ENCODE measurements around the gene TMEM127.

TMEM127 gene

DNA sequence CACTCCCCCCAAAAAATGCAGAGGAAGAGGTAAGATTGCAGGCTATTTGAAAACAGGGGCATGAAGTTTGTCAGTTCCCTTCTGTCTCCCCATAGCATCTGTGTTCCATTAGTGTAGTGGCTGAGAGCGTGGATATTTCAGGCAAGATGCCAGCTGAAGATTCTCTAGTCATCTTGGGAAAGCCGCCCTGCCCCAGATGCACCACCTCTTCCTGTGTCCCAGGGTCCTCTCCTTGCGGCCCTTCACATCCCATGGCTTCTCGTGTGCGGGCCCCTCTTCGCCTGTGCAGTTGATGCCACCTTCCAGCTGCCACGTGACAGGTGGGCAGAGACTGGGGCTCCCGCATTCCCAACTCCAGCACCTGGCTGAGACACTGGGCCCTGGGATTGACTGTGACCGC lies 16.1 kb downstream of the TMEM127 start:
- Histone ChIP-seq H3K36me3 (ENCODE audit: low read depth) (peaks cover 15% of the 10 kb centered on the region), H3K9me3 (ENCODE audit: severe bottlenecking) (no peaks in the 10 kb centered on the region), H3K4me1 (ENCODE audit: insufficient read depth, poor library complexity, severe bottlenecking) (no peaks in the 10 kb centered on the region), H3K27ac (ENCODE audit: poor library complexity, severe bottlenecking) (no peak overlapping the region), H3K4me3 (ENCODE audit: severe bottlenecking) (no peak overlapping the region), H3K27me3 (ENCODE audit: insufficient read depth, poor library complexity, severe bottlenecking) (no peaks in the 10 kb centered on the region)
- DNase-seq (ENCODE audit: low spot score) (no peak), ATAC-seq (ENCODE audit: low read depth) (no peak)
- TF ChIP-seq, protein P1, sequence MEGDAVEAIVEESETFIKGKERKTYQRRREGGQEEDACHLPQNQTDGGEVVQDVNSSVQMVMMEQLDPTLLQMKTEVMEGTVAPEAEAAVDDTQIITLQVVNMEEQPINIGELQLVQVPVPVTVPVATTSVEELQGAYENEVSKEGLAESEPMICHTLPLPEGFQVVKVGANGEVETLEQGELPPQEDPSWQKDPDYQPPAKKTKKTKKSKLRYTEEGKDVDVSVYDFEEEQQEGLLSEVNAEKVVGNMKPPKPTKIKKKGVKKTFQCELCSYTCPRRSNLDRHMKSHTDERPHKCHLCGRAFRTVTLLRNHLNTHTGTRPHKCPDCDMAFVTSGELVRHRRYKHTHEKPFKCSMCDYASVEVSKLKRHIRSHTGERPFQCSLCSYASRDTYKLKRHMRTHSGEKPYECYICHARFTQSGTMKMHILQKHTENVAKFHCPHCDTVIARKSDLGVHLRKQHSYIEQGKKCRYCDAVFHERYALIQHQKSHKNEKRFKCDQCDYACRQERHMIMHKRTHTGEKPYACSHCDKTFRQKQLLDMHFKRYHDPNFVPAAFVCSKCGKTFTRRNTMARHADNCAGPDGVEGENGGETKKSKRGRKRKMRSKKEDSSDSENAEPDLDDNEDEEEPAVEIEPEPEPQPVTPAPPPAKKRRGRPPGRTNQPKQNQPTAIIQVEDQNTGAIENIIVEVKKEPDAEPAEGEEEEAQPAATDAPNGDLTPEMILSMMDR (IDR thresholded peaks at IDR 0.05; ENCODE audit: poor library complexity, severe bottlenecking), result no peak

DNA sequence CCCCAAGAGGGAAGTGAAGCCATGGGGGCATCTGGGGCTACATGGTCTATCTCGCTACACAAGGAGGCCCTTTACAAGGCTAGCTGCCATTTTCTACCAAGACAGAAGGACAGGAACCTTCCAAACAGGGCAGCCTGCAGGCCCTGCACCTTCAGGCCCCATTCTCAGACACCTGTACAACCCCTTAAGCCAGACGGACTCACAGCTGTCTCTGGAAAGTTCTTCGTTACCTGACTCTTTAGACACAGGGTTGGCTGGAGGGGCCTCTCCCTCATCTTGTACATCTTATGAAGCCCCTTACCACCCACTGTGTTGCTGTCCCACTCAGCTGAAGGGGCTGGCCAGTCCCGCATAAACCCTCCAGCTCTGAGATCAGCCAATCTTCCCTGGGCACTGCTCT lies 17.2 kb downstream of the TMEM127 start:
- Histone ChIP-seq H3K4me3 (ENCODE audit: severe bottlenecking) (no peak overlapping the region), H3K9me3 (ENCODE audit: severe bottlenecking) (no peaks in the 10 kb centered on the region), H3K36me3 (ENCODE audit: low read depth) (peaks cover 12% of the 10 kb centered on the region), H3K27ac (ENCODE audit: poor library complexity, severe bottlenecking) (no peak overlapping the region), H3K4me1 (ENCODE audit: insufficient read depth, poor library complexity, severe bottlenecking) (no peaks in the 10 kb centered on the region), H3K27me3 (ENCODE audit: insufficient read depth, poor library complexity, severe bottlenecking) (no peaks in the 10 kb centered on the region)
- no peak for DNase-seq (ENCODE audit: low spot score)
- ATAC-seq (ENCODE audit: low read depth), result no peak
- TF ChIP-seq, protein P1 (IDR thresholded peaks at IDR 0.05; ENCODE audit: poor library complexity, severe bottlenecking), result no peak

DNA sequence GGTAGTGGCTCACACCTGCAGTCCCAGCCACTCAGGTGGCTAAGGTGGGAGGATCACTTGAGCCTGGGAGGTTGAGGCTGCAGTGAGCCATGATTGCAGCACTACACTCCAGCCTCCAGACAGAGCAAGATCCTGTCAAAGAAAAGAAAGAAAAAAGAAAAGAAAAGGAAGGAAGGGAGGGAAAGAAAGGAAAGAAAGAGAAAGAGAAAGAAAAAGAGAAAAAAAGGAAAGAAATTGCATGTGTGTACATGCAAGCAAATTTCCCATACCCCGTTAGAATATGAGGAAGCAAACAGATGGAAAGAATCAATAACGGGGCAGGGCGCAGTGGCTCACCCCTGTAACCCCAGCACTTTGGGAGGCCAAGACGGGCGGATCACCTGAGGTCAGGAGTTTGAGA lies 17.9 kb downstream of the TMEM127 start:
- peaks cover under 1% of the 10 kb centered on the region for H3K4me1 ChIP-seq (ENCODE audit: insufficient read depth, poor library complexity, severe bottlenecking)
- TF ChIP-seq, protein P1 (IDR thresholded peaks at IDR 0.05; ENCODE audit: poor library complexity, severe bottlenecking), result no peak
- H3K4me3 ChIP-seq (ENCODE audit: severe bottlenecking), result no peak overlapping the region
- H3K9me3 ChIP-seq (ENCODE audit: severe bottlenecking), result no peaks in the 10 kb centered on the region
- no peaks in the 10 kb centered on the region for H3K27me3 ChIP-seq (ENCODE audit: insufficient read depth, poor library complexity, severe bottlenecking)
- ATAC-seq (ENCODE audit: low read depth) (no peak), DNase-seq (ENCODE audit: low spot score) (no peak)
- H3K36me3 ChIP-seq (ENCODE audit: low read depth), result peaks cover 6% of the 10 kb centered on the region; the same call in 1 of the 2 replicates
- no peak overlapping the region for H3K27ac ChIP-seq (ENCODE audit: poor library complexity, severe bottlenecking)

DNA sequence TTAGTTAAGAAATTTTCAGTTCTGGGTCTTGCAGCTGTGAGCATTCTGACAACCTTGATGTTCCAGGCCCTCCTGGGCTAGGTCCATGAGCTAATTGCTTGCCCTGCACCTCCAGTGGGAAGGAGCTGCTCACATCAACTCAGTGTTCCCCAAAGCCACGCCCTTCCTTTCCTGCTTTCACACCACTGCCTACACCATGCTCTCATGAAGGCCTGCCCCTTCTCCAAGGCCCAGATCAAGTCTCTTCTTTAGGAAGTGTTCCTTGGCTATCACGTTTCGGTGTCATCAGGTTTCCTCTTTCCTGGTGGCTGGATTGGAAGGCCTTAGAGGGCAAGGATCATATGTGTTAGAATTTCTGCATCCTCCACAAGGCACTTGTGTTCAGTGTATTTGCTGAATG lies 18.8 kb downstream of the TMEM127 start:
- H3K27ac ChIP-seq (ENCODE audit: poor library complexity, severe bottlenecking), result no peak overlapping the region
- DNase-seq (ENCODE audit: low spot score), result no peak
- no peaks in the 10 kb centered on the region for H3K27me3 ChIP-seq (ENCODE audit: insufficient read depth, poor library complexity, severe bottlenecking)
- no peak; the same call in 2 of the 3 replicates for ATAC-seq (ENCODE audit: low read depth)
- TF ChIP-seq, protein P1 (IDR thresholded peaks at IDR 0.05; ENCODE audit: poor library complexity, severe bottlenecking), result no peak
- H3K4me1 ChIP-seq (ENCODE audit: insufficient read depth, poor library complexity, severe bottlenecking), result peaks cover 9% of the 10 kb centered on the region
- H3K9me3 ChIP-seq (ENCODE audit: severe bottlenecking), result no peaks in the 10 kb centered on the region
- peaks cover under 1% of the 10 kb centered on the region; the same call in 1 of the 2 replicates for H3K36me3 ChIP-seq (ENCODE audit: low read depth)
- no peak overlapping the region for H3K4me3 ChIP-seq (ENCODE audit: severe bottlenecking)

DNA sequence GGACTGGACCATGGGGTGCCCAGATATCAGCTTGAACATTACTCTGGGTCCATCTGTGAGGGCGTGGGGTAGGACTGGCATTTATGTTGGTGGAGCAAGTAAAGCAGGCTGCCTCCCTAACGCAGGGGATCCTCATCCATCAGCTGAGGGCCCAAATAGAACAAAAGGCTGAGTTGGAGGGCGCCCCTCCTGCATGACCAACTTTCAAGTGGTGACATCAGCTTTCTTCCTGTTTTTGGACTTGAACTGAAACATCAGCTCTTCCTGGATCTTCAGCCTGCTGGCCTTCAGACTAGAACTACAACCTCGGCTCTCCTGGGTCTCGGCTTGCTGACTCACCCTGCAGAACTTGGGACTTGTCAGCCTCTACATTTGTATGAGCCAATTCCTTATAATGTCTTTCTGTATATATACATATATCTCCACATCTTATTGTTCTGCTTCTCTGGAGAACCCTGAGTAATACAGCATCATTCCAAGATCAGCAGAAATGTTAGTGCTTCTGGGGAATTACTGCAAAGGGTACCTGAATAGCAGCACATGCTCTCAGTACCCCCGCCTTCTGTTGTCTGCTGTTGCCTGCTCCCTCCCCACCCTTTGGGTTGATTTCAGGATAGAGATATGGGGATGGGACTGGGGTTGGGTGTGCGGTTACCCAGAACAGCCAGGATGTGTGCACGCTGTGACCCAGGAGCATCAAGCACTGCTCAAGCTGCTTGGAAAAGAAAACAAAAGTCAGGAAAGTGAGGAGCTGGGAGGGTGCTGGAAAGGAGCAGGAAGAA lies 20.0 kb downstream of the TMEM127 start:
- TF ChIP-seq, protein P1 (IDR thresholded peaks at IDR 0.05; ENCODE audit: poor library complexity, severe bottlenecking), result no peak
- Histone ChIP-seq H3K27ac (ENCODE audit: poor library complexity, severe bottlenecking) (no peak overlapping the region), H3K4me3 (ENCODE audit: severe bottlenecking) (no peak overlapping the region), H3K9me3 (ENCODE audit: severe bottlenecking) (no peaks in the 10 kb centered on the region), H3K4me1 (ENCODE audit: insufficient read depth, poor library complexity, severe bottlenecking) (peaks cover 19% of the 10 kb centered on the region), H3K27me3 (ENCODE audit: insufficient read depth, poor library complexity, severe bottlenecking) (no peaks in the 10 kb centered on the region), H3K36me3 (ENCODE audit: low read depth) (no peaks in the 10 kb centered on the region)
- DNase-seq (ENCODE audit: low spot score) (no peak), ATAC-seq (ENCODE audit: low read depth) (no peak)

All from RWPE2 (cell line).